Type B pancreatic cell (in vitro differentiated cells): ENCODE data around the gene BHLHE41. TPM values are rescaled to one million over a fixed set of nuclear protein-coding genes. Genes with fewer than 3 reads are reported as not detected.

Experiments used
- DNase-seq: peaks from one replicate; pipeline ENCODE4 v3.0.0; 2021; ENCODE audit warnings: mixed read lengths; ENCODE audit not compliant: unreplicated experiment; ENCODE audit errors: extremely low spot score
- H3K27ac Mint-ChIP-seq: 2 replicates; pipeline ENCODE4 v1.8.0; 2021; ENCODE audit warnings: mild to moderate bottlenecking, mixed read lengths
- H3K27me3 Mint-ChIP-seq: 2 replicates; pipeline ENCODE4 v1.8.0; 2021; ENCODE audit warnings: mixed read lengths
- H3K36me3 Mint-ChIP-seq: 2 replicates; pipeline ENCODE4 v1.8.0; 2021; ENCODE audit warnings: mixed read lengths
- H3K4me1 Mint-ChIP-seq: one replicate; pipeline ENCODE4 v1.8.0; 2021; ENCODE audit warnings: mixed read lengths; ENCODE audit not compliant: unreplicated experiment
- H3K4me3 Mint-ChIP-seq: 2 replicates; pipeline ENCODE4 v1.8.0; 2021; ENCODE audit warnings: mild to moderate bottlenecking, mixed read lengths
- H3K9me3 Mint-ChIP-seq: 2 replicates; pipeline ENCODE4 v1.8.0; 2021; ENCODE audit warnings: mixed read lengths
- total RNA-seq: library from RNA; stranded (reverse); gene quantifications from 2 replicates; pipeline ENCODE4 v1.2.1, GENCODE V29; 2021; ENCODE audit warnings: low replicate concordance
- TF ChIP-seq, protein P1 (sequence below): fragments of 200-600 bp; sonication (generic); conservative IDR thresholded peaks from 2 replicates; pipeline ENCODE4 v1.5.0; 2021; ENCODE audit warnings: antibody characterized with exemption, mild to moderate bottlenecking

Gene BHLHE41
- total RNA-seq, 1 donor from 2014 or later: 12.5 TPM

DNA sequence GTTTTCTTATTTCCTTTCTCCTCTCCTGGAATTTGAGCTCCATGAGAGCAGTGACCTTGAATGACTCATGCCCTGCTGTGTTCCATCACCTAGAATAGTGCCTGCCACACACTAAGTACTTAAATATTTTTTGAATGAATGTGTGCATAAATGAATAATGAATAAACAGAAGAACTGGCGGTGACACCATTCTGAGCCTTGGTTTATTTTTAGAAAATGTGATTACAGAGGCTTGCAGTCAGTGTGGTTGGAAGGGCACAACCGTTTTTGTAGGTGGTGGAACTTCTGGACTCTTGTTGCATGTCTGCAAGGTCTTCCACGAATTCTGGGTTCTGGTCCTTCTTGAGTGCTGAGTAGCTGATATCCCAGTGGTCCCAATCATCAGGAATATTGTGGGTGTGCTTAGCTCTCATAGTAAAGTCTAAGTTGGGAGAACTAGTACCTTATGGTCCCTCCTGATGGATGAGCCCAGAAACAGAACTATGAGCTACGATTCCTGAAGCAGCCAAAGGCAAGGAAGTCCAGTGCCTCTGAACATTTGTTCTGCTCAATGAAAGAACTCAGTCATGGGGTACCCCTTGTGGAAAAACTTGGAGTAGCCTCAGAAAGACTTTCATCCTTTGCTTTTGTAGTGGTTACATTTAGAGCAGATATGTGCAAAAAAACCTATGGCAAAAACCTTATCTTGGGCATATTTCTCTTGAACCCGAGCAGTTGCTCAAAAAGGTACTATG, 28.8 kb upstream of the BHLHE41 start:
- Mint-ChIP-seq H3K27ac (no peak overlapping the region), H3K9me3 (peaks cover 4% of the 10 kb centered on the region), H3K4me1 (no peaks in the 10 kb centered on the region), H3K36me3 (peaks cover 4% of the 10 kb centered on the region), H3K27me3 (peaks cover 21% of the 10 kb centered on the region), H3K4me3 (no peak overlapping the region)
- no peak for DNase-seq
- TF ChIP-seq, protein P1, sequence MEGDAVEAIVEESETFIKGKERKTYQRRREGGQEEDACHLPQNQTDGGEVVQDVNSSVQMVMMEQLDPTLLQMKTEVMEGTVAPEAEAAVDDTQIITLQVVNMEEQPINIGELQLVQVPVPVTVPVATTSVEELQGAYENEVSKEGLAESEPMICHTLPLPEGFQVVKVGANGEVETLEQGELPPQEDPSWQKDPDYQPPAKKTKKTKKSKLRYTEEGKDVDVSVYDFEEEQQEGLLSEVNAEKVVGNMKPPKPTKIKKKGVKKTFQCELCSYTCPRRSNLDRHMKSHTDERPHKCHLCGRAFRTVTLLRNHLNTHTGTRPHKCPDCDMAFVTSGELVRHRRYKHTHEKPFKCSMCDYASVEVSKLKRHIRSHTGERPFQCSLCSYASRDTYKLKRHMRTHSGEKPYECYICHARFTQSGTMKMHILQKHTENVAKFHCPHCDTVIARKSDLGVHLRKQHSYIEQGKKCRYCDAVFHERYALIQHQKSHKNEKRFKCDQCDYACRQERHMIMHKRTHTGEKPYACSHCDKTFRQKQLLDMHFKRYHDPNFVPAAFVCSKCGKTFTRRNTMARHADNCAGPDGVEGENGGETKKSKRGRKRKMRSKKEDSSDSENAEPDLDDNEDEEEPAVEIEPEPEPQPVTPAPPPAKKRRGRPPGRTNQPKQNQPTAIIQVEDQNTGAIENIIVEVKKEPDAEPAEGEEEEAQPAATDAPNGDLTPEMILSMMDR: no peak

- DNase-seq: no peak
- no peak overlapping the region for H3K4me3 Mint-ChIP-seq
- TF ChIP-seq, protein P1: no peak
- no peak overlapping the region for H3K27ac Mint-ChIP-seq
- H3K27me3 Mint-ChIP-seq: peaks cover 18% of the 10 kb centered on the region
- no peaks in the 10 kb centered on the region for H3K36me3 Mint-ChIP-seq
- no peaks in the 10 kb centered on the region for H3K4me1 Mint-ChIP-seq
- H3K9me3 Mint-ChIP-seq: no peaks in the 10 kb centered on the region
These were observed 27.8 kb upstream of the BHLHE41 start for GRCh38 chr12:26152507-26153102.

- DNase-seq: no peak
- Mint-ChIP-seq H3K27ac (no peak overlapping the region), H3K36me3 (no peaks in the 10 kb centered on the region), H3K4me3 (no peak overlapping the region), H3K9me3 (no peaks in the 10 kb centered on the region), H3K27me3 (peaks cover 22% of the 10 kb centered on the region), H3K4me1 (no peaks in the 10 kb centered on the region)
- TF ChIP-seq, protein P1: no peak
These were observed 26.1 kb upstream of the BHLHE41 start for GRCh38 chr12:26150736-26151450.

- DNase-seq: no peak
- Mint-ChIP-seq H3K27me3 (peaks cover 16% of the 10 kb centered on the region), H3K4me3 (no peak overlapping the region), H3K9me3 (no peaks in the 10 kb centered on the region), H3K36me3 (no peaks in the 10 kb centered on the region), H3K4me1 (no peaks in the 10 kb centered on the region), H3K27ac (no peak overlapping the region)
- TF ChIP-seq, protein P1: no peak
These were observed 25.2 kb upstream of the BHLHE41 start for GRCh38 chr12:26149968-26150500.

GRCh38 chr12:26148291-26148690, 23.5 kb upstream of the BHLHE41 start:
- no peak for DNase-seq
- H3K4me1 Mint-ChIP-seq: no peaks in the 10 kb centered on the region
- peaks cover 15% of the 10 kb centered on the region for H3K27me3 Mint-ChIP-seq
- no peaks in the 10 kb centered on the region for H3K36me3 Mint-ChIP-seq
- H3K9me3 Mint-ChIP-seq: no peaks in the 10 kb centered on the region
- H3K27ac Mint-ChIP-seq: no peak overlapping the region
- TF ChIP-seq, protein P1: no peak
- H3K4me3 Mint-ChIP-seq: no peak overlapping the region
